A549 treated with CpdA at 1 μM for 4 hours (cell line): ENCODE data around the gene DHRS4L2. TPM values are rescaled to one million over a fixed set of nuclear protein-coding genes. Genes with fewer than 3 reads are reported as not detected.

Experiments
- total RNA-seq: library from RNA; stranded (reverse); fragments of 200-300 nt; extraction: Qiagen RNA extraction; gene quantifications from 5 replicates; pipeline ENCODE4 v1.2.3, GENCODE V29; 2022; ENCODE audit warnings: low read depth

Gene DHRS4L2
- 26.6 to 33.9 TPM (median 31.5 TPM) in 5 replicates for total RNA-seq

DNA sequence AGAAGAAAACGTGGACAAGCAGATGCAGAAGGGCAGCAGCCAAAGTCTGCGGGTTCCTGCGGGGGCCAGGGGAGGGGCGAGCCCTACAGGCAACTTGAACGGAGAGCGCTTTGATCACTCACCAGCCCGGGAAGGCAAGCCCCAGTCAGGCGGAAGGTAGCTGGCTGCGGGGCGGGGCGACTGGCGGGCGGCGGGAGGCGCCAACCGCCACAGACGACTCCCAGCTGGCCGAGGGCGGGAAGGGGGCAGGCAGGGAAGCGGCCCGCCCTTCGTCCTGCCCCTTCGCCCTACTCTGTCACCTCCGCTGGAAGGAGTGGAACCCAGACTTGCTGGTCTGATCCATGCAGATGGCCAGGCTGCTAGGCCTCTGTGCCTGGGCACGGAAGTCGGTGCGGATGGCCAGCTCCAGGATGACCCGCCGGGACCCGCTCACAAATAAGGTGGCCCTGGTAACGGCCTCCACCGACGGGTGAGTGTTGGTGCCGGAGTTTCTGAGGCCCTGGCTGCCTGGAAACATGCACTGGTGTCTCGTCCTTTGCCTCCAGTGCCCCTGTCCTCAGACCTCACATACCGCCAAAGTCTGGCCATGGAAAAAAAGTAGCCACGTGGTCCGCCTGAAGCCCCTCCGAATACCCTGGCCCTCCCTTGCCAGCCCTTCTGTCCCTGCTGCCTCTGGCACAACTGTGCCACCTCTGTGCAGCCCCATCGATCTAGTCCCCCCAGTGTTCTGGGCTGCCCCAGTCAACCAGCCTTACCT lies at the start of gene DHRS4L2:
Gene DHRS4L2 (plus strand): TSS at position 323 of the 757 bp plus-strand sequence. CDS start 19 bp downstream, at position 342.

DNA sequence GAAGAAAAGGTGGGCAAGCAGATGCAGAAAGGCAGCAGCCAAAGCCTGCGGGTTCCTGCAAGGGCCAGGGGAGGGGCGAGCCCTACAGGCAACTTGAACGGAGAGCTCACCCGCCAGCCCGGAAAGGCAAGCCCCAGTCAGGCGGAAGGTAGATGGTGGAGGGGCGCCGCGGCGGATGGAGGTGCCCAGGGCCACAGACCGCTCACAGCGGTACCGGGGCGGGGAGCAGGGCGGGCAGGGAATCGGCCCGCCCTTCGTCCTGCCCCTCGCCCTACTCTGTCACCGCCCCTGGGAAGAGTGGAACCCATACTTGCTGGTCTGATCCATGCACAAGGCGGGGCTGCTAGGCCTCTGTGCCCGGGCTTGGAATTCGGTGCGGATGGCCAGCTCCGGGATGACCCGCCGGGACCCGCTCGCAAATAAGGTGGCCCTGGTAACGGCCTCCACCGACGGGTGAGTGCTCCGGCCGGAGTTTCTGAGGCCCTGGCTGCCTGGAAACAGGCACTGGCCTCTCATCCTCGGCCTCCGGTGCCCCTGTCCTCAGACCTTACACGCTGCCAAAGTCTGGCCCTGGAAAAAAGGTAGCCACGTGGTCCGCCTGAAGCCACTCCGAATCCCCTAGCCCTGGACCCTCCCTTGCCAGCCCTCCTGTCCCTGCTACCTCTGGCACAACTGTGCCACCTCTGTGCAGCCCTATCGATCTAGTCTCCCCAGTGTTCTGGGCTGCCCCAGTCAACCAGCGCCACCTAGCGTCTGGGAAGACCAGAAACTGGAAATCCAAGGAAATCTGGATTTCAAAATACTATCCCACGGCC lies 35.1 kb upstream of the DHRS4L2 start, which contains the start of gene DHRS4:
Gene DHRS4 (plus strand): TSS at position 307 of the 815 bp plus-strand sequence. CDS start 19 bp downstream, at position 326.

DNA sequence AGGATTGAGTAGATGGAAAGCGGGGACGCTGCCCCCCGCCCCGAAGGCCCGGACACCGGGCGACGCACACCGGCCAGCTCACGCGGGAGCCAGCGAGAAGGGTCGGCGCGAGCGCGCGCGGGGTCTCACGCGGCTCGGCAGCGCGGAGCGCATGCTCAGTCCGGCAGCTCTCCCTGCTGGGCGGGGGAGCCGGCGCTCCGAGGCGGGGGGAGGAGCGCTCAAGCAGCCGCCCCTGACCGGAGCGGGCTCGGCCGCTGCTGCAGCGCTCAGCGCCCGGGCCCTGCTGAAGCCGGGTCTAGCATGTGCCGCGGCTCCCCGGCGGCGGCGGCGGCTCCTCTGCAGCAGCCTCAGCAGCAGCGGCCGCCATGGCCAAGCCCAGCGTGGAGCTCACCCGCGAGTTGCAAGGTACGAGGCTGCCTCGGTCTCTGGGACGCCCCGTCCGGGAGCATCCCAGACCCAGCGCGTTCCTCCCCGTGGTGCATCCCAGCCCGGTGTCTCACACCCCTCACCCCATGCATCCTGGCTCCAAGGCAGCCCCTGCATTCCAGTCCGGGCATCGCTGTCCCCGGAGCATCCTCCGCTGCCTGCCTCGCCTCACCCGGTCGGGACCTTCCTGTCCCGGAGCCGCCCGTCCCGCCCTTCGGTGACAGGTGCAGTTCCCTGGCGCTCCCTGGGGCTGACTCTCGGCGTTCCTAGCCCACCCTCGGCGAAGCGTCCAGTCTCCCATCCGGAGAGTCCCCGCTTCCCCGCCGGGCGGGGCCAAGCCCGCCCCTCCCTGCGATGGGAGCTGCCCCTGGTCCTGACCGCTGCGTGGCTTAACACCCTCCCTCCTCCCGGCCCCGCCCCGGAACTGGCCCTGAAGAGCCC lies 63.3 kb downstream of the DHRS4L2 start, which contains the start of gene CARMIL3:
Gene CARMIL3 (plus strand): TSS at position 221 of the 867 bp plus-strand sequence. CDS start 145 bp downstream, at position 366.

Other genes with a start within 250 kb of the DHRS4L2 start
- 43.9 to 47.2 TPM (median 46.1 TPM) in 5 replicates for gene DHRS4, start 35.2 kb upstream of the DHRS4L2 start, total RNA-seq
- 0.38 to 0.56 TPM (median 0.45 TPM) in 5 replicates for gene CARMIL3, start 63.1 kb downstream of the DHRS4L2 start, total RNA-seq
- gene CPNE6, start 82.6 kb downstream of the DHRS4L2 start, total RNA-seq = not detected in 5 replicates
- 18.2 to 20.8 TPM (median 19.0 TPM) in 5 replicates for gene PCK2, start 105.4 kb downstream of the DHRS4L2 start, total RNA-seq
- gene DCAF11, start 125.8 kb downstream of the DHRS4L2 start, total RNA-seq = 20.4 to 24.2 TPM (median 21.1 TPM) in 5 replicates
- 0.48 to 1.2 TPM (median 1.0 TPM) in 5 replicates for gene NRL, start 126.0 kb downstream of the DHRS4L2 start, total RNA-seq
- 0.13 TPM in 1 of 5 replicates, not detected in the others for gene FITM1, start 141.7 kb downstream of the DHRS4L2 start, total RNA-seq
- 165 to 182 TPM (median 174 TPM) in 5 replicates for gene PSME1, start 147.3 kb downstream of the DHRS4L2 start, total RNA-seq
- gene EMC9, start 152.7 kb downstream of the DHRS4L2 start, total RNA-seq = 48.8 to 64.4 TPM (median 62.6 TPM) in 5 replicates
- 175 to 204 TPM (median 181 TPM) in 5 replicates for gene PSME2, start 157.7 kb downstream of the DHRS4L2 start, total RNA-seq
- 21.0 to 29.8 TPM (median 27.3 TPM) in 5 replicates for gene RNF31, start 158.6 kb downstream of the DHRS4L2 start, total RNA-seq
- gene IRF9, start 172.3 kb downstream of the DHRS4L2 start, total RNA-seq = 17.3 to 22.2 TPM (median 20.2 TPM) in 5 replicates
- gene REC8, start 183.2 kb downstream of the DHRS4L2 start, total RNA-seq = 3.7 to 7.0 TPM (median 4.8 TPM) in 5 replicates
- gene IPO4, start 199.9 kb downstream of the DHRS4L2 start, total RNA-seq = 76.9 to 102 TPM (median 78.5 TPM) in 5 replicates
- 63.8 to 71.3 TPM (median 70.1 TPM) in 5 replicates for gene TM9SF1, start 206.5 kb downstream of the DHRS4L2 start, total RNA-seq
- gene TSSK4, start 216.8 kb downstream of the DHRS4L2 start, total RNA-seq = not detected in 5 replicates
- gene CHMP4A, start 224.6 kb downstream of the DHRS4L2 start, total RNA-seq = 78.2 to 95.9 TPM (median 81.6 TPM) in 5 replicates
- 28.2 to 30.5 TPM (median 28.9 TPM) in 5 replicates for gene MDP1, start 227.1 kb downstream of the DHRS4L2 start, total RNA-seq
- gene NEDD8, start 243.4 kb downstream of the DHRS4L2 start, total RNA-seq = 443 to 489 TPM (median 464 TPM) in 5 replicates
- 54.6 to 64.7 TPM (median 59.1 TPM) in 5 replicates for gene GMPR2, start 244.0 kb downstream of the DHRS4L2 start, total RNA-seq